ENCODE measurements around the gene BCL2L11. TPM values are rescaled to one million over a fixed set of nuclear protein-coding genes. Genes with fewer than 3 reads are reported as not detected.

The BCL2L11 gene
- total RNA-seq, 3 donors from 2014 or later, result 40.9 to 44.4 (median 43.7) TPM

- no peak for TF ChIP-seq CTCF (IDR thresholded peaks at IDR 0.05)
- Histone ChIP-seq H3K4me3 (no peak overlapping the region), H3K9me3 (no peaks in the 10 kb centered on the region), H3K36me3 (ENCODE audit: low read depth) (no peaks in the 10 kb centered on the region), H3K4me1 (ENCODE audit: low read depth) (no peaks in the 10 kb centered on the region)
- intact Hi-C loops (cut with DNase I, micrococcal nuclease), result no loop called here
- no peak for DNase-seq
- no peak for ATAC-seq
Measured at GRCh38 chr2:111171337-111171930, 50.7 kb downstream of the BCL2L11 start.

GRCh38 chr2:111172666-111173065 lies 52.0 kb downstream of the BCL2L11 start:
- no peak for ATAC-seq
- TF ChIP-seq CTCF (IDR thresholded peaks at IDR 0.05), result no peak
- Histone ChIP-seq H3K4me1 (ENCODE audit: low read depth) (no peaks in the 10 kb centered on the region), H3K4me3 (no peak overlapping the region), H3K36me3 (ENCODE audit: low read depth) (no peaks in the 10 kb centered on the region), H3K9me3 (no peaks in the 10 kb centered on the region)
- intact Hi-C loops (cut with DNase I, micrococcal nuclease), result no loop called here
- DNase-seq, result no peak

GRCh38 chr2:111173338-111173737 lies 52.6 kb downstream of the BCL2L11 start:
- DNase-seq (no peak), ATAC-seq (no peak)
- Histone ChIP-seq H3K36me3 (ENCODE audit: low read depth) (no peaks in the 10 kb centered on the region), H3K4me1 (ENCODE audit: low read depth) (peaks cover 3% of the 10 kb centered on the region), H3K9me3 (no peaks in the 10 kb centered on the region), H3K4me3 (no peak overlapping the region)
- TF ChIP-seq CTCF (IDR thresholded peaks at IDR 0.05), result no peak
- intact Hi-C loops (cut with DNase I, micrococcal nuclease), result no loop called here

GRCh38 chr2:111173856-111174255 lies 53.1 kb downstream of the BCL2L11 start:
- Histone ChIP-seq H3K4me3 (no peak overlapping the region), H3K9me3 (no peaks in the 10 kb centered on the region), H3K4me1 (ENCODE audit: low read depth) (peaks cover 8% of the 10 kb centered on the region), H3K36me3 (ENCODE audit: low read depth) (no peaks in the 10 kb centered on the region)
- no peak for TF ChIP-seq CTCF (IDR thresholded peaks at IDR 0.05)
- ATAC-seq, result no peak
- no peak for DNase-seq
- intact Hi-C loops (cut with DNase I, micrococcal nuclease), result no loop called here

- intact Hi-C loops (cut with DNase I, micrococcal nuclease), result no loop called here
- no peak for TF ChIP-seq CTCF (IDR thresholded peaks at IDR 0.05)
- Histone ChIP-seq H3K9me3 (no peaks in the 10 kb centered on the region), H3K4me1 (ENCODE audit: low read depth) (peaks cover 10% of the 10 kb centered on the region), H3K4me3 (no peak overlapping the region), H3K36me3 (ENCODE audit: low read depth) (no peaks in the 10 kb centered on the region)
- ATAC-seq (no peak), DNase-seq (no peak)
Measured at GRCh38 chr2:111175615-111176014, 54.9 kb downstream of the BCL2L11 start.

- Histone ChIP-seq H3K4me3 (no peak overlapping the region), H3K36me3 (ENCODE audit: low read depth) (no peaks in the 10 kb centered on the region), H3K4me1 (ENCODE audit: low read depth) (peaks cover 10% of the 10 kb centered on the region), H3K9me3 (no peaks in the 10 kb centered on the region)
- TF ChIP-seq CTCF (IDR thresholded peaks at IDR 0.05), result no peak
- DNase-seq, result no peak
- ATAC-seq, result no peak
- intact Hi-C loops (cut with DNase I, micrococcal nuclease), result no loop called here
Measured at GRCh38 chr2:111176388-111176787, 55.7 kb downstream of the BCL2L11 start.

Data from mucosa of descending colon (tissue), 3 donors.